Right renal cortex interstitium (tissue), 3 donors: ENCODE measurements around the gene PFKFB4. TPM values are rescaled to one million over a fixed set of nuclear protein-coding genes. Genes with fewer than 3 reads are reported as not detected.

Source experiments
- DNase-seq, 3 donors: peaks; one replicate each; pipeline ENCODE4 v3.0.0-alpha.2; 2013; ENCODE audit warnings: low read depth in 3 of 3, low spot score in 2 of 3
- polyA plus RNA-seq, 3 donors: library from polyadenylated mRNA; unstranded; fragments of 120-200 nt; gene quantifications; one replicate each; pipeline ENCODE4 v1.2.1, GENCODE V29; 2013; ENCODE audit not compliant: insufficient read length in 3 of 3

The PFKFB4 gene
- 1 to 10 TPM; 3.9 to 4.4 (median 4.1) TPM for polyA plus RNA-seq

DNA sequence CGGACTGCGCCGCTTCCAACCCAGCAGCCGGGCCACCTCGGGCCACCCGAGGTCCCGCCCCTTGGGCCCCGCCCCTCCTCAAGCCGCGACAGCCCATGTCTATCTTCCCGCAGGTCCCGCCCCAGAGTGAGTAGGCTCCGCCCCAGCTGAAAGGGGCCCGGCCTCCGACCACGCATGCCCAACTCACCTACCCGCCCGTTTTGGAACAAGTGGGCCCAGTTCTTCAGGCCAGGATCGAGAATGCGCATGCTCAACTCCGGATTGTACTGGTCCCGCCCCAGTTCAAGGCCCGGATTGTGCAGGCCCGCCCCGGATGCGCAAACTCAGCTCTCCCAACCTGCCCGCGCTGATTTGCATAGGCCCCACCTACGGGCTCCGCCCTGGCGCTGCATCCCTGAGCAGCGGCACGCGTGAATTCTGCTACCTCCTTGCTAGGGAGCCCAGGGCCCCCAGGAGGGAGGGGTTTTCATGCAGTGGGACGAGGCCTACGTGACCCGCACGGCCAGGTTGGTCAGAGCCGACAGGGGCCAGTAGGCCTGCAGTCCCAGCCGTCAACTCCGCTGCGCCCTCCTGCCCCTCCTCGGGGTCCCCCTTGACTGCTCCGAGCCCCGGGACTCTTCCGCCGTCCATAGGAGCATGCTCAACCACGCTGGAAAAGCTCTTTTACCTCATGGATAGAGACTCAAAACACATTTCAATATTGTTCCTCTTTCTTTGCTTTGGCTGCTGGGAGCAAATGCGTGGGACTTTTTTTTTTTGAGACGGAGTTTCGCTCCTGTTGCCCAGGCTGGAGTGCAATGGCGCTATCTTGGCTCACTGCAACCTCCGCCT, at the start of gene PFKFB4:
PFKFB4 (minus strand) TSS at position 8 of the 831 bp plus-strand sequence. CDS start 26 bp downstream, outside the sequence.
- DNase-seq = peak; percentile 96 to 98 (median 96)

GRCh38 chr3:48601622-48601994, 45.0 kb upstream of the PFKFB4 start:
- DNase-seq = no peak

DNA sequence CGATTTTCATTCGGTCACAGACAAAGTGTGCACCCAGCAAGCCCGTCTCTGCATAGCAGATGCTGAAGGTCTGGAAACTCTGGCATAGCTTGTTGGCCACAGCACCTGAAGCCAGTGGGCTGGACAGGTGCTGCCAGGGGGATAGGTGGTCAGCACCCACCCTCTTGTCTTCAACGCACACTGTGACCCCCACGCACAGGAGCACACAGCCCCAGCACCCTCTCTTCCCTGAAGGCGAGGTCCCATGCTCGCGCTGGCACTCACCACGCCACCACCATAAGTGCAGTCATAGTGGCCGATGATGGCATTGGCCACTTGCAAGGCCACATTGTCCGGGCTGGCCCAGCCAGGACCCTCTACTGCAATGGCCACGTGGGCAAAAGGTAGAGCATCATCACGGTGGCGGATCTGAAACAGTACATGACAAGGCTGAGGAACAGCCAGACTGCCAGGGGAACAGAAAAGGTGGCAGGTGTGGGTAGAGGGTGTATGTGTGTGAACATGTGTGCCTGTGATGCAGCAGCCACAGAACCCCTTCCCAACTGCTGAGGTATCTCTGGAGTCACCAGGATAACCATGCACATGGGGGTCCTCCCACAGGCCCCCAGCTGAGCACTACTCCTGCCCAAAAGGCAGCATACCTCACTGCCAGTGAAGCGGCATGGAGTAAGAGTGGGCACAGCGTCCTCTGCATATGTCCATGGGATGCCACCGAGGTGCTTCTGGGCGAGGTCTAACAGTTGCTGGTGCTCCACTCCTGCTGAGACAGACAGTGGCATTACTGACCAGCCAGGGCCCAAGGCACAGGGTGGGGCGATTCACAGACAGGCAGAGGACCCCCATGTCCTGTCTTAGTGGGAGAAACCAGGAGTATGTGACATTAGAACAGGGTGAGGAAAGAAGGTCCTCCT, 44.4 kb upstream of the PFKFB4 start:
- DNase-seq = no peak

DNA sequence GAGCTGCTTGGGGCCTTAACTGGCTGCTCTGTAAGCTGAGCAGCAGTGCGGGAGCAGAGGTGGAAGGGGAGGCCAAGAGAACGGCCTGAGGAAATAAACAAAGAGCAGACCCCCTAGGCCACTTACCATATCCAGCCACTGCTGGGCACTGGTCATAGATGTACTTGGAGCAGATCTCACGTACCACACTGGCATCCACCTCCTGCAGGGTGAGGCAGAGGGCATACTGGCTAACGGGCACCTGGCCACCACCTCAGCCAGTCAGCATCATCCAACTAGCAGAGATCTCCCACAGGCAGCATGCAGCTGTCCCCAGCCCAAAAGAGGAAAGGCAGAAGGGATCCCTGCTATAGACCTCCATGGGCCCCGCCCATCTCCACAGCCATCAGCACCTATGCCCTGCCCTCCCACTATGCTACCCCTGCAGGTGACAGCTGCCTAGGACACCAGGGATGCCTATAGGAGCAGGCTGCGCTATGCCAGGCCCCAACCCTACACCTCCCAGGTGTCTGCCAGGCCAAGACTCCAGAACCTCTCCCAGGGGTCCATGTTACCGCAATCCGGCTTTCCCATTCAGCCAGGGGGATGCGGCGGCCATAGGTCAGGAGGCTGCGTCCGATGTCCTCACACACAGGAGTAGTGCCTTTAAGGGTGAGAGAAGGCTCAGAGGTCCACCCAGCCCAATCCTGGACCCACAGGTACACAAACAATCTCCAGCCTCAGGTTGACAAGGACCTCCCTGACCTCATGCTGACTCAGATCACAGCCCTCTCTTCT, 43.1 kb upstream of the PFKFB4 start:
- no peak for DNase-seq

GRCh38 chr3:48599077-48599501, 42.5 kb upstream of the PFKFB4 start:
- no peak for DNase-seq

- DNase-seq = peak; percentile 64 to 75 (median 74)
Measured at GRCh38 chr3:48598323-48599076, 41.9 kb upstream of the PFKFB4 start.

- DNase-seq = no peak
Measured at GRCh38 chr3:48597408-48597800, 40.8 kb upstream of the PFKFB4 start.

GRCh38 chr3:48596676-48597407, 40.2 kb upstream of the PFKFB4 start:
- DNase-seq = no peak

GRCh38 chr3:48596157-48596556, 39.6 kb upstream of the PFKFB4 start:
- no peak for DNase-seq

- DNase-seq = peak in 1 of 3 donors; percentile 16
Measured at GRCh38 chr3:48595526-48596121, 39.0 kb upstream of the PFKFB4 start.

- DNase-seq = no peak
Measured at GRCh38 chr3:48595075-48595525, 38.5 kb upstream of the PFKFB4 start, which contains the start of gene COL7A1. Gene COL7A1, minus strand, starts transcription at chr3:48595329. Its CDS starts 170 bp downstream, at chr3:48595159.

DNA sequence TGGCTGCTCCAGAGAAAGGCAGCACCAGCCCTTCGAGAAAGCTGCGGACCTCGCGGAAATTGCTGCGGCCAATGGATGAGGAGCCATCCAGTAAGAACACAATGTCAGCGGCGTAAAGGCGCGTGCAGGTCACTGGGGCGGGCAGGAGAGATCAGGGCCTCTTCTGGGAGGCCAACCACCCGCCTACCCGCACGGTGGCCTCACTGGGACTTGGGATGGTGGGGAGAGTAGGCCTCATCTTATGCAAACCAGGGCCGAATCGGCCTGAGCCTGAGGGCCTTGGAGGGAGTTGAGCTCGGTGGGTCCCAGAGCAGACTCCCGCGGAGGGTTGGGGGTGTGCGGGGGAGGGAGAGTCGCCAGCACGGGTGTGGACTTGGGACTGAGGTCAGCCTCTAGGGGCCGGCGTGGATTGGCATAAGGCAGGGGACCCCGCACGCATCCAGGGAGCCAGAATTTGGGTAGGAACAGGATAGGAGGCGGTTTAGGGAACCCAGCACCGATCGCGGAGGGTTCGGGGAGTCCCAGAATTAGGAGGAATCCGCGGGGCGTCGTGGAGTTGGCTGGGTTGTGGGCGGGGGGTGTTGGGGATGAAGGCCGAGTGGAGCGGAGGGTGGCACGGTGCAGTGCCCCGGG, 37.9 kb upstream of the PFKFB4 start:
- DNase-seq = no peak

GRCh38 chr3:48593337-48593736, 36.7 kb upstream of the PFKFB4 start:
- no peak for DNase-seq

DNA sequence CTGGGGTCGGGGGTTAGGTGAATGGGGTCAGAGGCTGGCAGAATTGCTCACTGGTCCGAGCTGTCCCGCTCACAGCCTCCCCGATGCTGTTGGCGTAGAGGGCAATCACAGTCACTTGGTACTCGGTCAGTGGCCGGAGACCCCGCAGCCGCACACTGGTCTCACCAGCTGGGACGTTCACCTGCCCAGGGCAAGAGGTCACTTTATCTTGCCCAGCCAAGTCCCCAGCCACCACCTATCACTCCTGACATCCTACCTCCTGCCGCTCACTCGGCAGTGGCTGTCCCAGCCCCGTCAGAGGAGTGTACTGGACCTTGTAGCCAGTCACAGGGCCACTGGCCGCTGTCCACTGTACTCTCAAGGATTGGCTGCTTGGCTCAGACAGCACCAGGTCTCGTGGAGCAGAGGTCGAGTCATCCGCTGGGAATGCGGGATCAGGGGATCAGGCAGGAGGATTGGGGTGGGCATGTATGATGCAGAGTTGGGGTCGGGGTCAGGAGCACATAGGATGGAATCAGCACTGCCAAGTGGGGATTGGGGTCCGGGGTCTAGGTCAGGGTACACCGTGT, 36.0 kb upstream of the PFKFB4 start:
- no peak for DNase-seq

GRCh38 chr3:48591886-48592518, 35.4 kb upstream of the PFKFB4 start:
- no peak for DNase-seq

DNA sequence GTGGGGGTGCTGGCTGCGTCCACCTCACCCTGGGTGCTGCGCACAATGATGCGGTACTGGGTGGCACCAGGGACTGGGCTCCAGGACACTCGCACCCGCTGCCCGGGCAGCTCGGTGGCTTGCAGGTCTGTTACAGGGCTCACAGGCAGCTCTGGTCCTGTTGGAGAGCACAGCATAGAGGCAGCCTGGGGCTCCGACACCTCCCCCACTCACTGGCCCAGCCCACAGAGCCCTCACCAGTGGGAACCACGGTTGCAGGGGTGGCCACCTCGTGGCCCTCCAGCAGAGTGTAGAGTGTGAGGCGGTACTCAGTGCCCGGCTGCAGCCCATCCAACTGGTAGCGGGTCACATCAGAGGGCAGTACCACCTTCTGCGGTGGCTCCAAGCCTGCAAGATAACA, 34.8 kb upstream of the PFKFB4 start:
- DNase-seq = no peak

DNA sequence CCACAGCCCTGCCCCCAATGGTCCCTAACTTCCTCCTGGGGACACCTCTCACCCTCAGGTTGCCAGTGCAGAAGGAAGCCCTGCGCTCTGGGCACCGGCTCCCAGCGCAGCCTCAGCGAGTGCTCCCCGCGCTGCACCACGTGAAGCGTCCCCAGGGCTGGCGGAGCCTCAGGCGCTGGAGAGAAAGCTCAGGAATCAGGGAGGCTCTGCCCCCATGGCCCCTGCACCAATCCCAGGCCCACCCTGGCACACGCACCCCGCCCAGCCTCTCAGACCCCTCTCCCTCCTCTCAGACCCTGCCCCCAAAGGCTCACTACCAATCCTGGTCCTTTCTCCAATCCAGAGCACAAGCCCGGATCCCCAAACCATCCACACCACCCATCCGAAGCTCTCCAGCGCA, 31.6 kb upstream of the PFKFB4 start:
- DNase-seq = no peak
